ENCODE results near the gene STK26. TPM values are rescaled to one million over a fixed set of nuclear protein-coding genes. Genes with fewer than 3 reads are reported as not detected.
"Not testable (repeated sequence)": the region's sequence is repeated elsewhere in the genome, so short reads cannot be mapped to it uniquely, and the experiment has no call there.

Gene STK26
- 64.3 TPM for polyA plus RNA-seq (2013, experiment 1 of 2)
- polyA plus RNA-seq (2013, experiment 2 of 2): 71.6 TPM

GRCh38 chrX:132022967-132023895, at the start of gene STK26:
Gene STK26, plus strand, starts transcription at chrX:132023302. Its CDS starts 316 bp downstream, at chrX:132023618.
- H3K27ac ChIP-seq (ENCODE audit: low read depth, low read length, severe bottlenecking): peak within 1 kb of the TSS; percentile 80

GRCh38 chrX:131975851-131976250, 47.3 kb upstream of the STK26 start:
- Histone ChIP-seq H3K4me3 (ENCODE audit: extremely low read depth, insufficient read depth, low read length, poor library complexity, severe bottlenecking) (no peak overlapping the region), H3K9me3 (ENCODE audit: control insufficient read depth, low read length) (no peaks in the 10 kb centered on the region), H3K4me1 (ENCODE audit: control insufficient read depth, insufficient read depth, low read length, poor library complexity, severe bottlenecking) (no peaks in the 10 kb centered on the region), H3K36me3 (ENCODE audit: control insufficient read depth, insufficient read depth, low read length) (no peaks in the 10 kb centered on the region), H3K27ac (ENCODE audit: low read depth, low read length, severe bottlenecking) (no peak overlapping the region)
- no CpG with 5 or more reads among the region's 2 CpGs for WGBS, 2 experiments (ENCODE audit: insufficient coverage in 2 of 2)

More at GRCh38 chrX:132022967-132023895, at the start of gene STK26:
- H3K36me3 ChIP-seq (ENCODE audit: control insufficient read depth, insufficient read depth, low read length): no peaks in the 10 kb centered on the region
- peaks cover 9% of the 10 kb centered on the region for H3K4me1 ChIP-seq (ENCODE audit: control insufficient read depth, insufficient read depth, low read length, poor library complexity, severe bottlenecking)
- H3K4me3 ChIP-seq (ENCODE audit: extremely low read depth, insufficient read depth, low read length, poor library complexity, severe bottlenecking): peak within 1 kb of the TSS; percentile 70
- H3K9me3 ChIP-seq (ENCODE audit: control insufficient read depth, low read length): no peaks in the 10 kb centered on the region
- 0% methylated on average over 17 to 28 of the region's 73 CpGs for WGBS, 2 experiments (ENCODE audit: insufficient coverage in 2 of 2)

GRCh38 chrX:131977619-131978018, 45.5 kb upstream of the STK26 start:
- no peaks in the 10 kb centered on the region for H3K9me3 ChIP-seq (ENCODE audit: control insufficient read depth, low read length)
- 100% methylated on average over 1 of the region's 3 CpGs; no CpG with 5 or more reads in 1 of the 2 experiments for WGBS, 2 experiments (ENCODE audit: insufficient coverage in 2 of 2)
- no peaks in the 10 kb centered on the region for H3K36me3 ChIP-seq (ENCODE audit: control insufficient read depth, insufficient read depth, low read length)
- no peak overlapping the region for H3K4me3 ChIP-seq (ENCODE audit: extremely low read depth, insufficient read depth, low read length, poor library complexity, severe bottlenecking)
- no peaks in the 10 kb centered on the region for H3K4me1 ChIP-seq (ENCODE audit: control insufficient read depth, insufficient read depth, low read length, poor library complexity, severe bottlenecking)
- H3K27ac ChIP-seq (ENCODE audit: low read depth, low read length, severe bottlenecking): peak overlapping the region; percentile 49

- Histone ChIP-seq H3K9me3 (ENCODE audit: control insufficient read depth, low read length) (no peaks in the 10 kb centered on the region), H3K27ac (ENCODE audit: low read depth, low read length, severe bottlenecking) (no peak overlapping the region), H3K4me1 (ENCODE audit: control insufficient read depth, insufficient read depth, low read length, poor library complexity, severe bottlenecking) (no peaks in the 10 kb centered on the region), H3K36me3 (ENCODE audit: control insufficient read depth, insufficient read depth, low read length) (no peaks in the 10 kb centered on the region), H3K4me3 (ENCODE audit: extremely low read depth, insufficient read depth, low read length, poor library complexity, severe bottlenecking) (no peak overlapping the region)
Observed at GRCh38 chrX:131979116-131979515, 44.0 kb upstream of the STK26 start.

- Histone ChIP-seq H3K27ac (ENCODE audit: low read depth, low read length, severe bottlenecking) (peak overlapping the region; percentile 16), H3K36me3 (ENCODE audit: control insufficient read depth, insufficient read depth, low read length) (no peaks in the 10 kb centered on the region)
- no CpG with 5 or more reads among the region's 4 CpGs for WGBS, 2 experiments (ENCODE audit: insufficient coverage in 2 of 2)
Observed at GRCh38 chrX:131985526-131986049, 37.5 kb upstream of the STK26 start.

GRCh38 chrX:131987252-131987651, 35.9 kb upstream of the STK26 start:
- Histone ChIP-seq H3K4me1 (ENCODE audit: control insufficient read depth, insufficient read depth, low read length, poor library complexity, severe bottlenecking) (peaks cover 3% of the 10 kb centered on the region), H3K4me3 (ENCODE audit: extremely low read depth, insufficient read depth, low read length, poor library complexity, severe bottlenecking) (no peak overlapping the region), H3K27ac (ENCODE audit: low read depth, low read length, severe bottlenecking) (no peak overlapping the region), H3K36me3 (ENCODE audit: control insufficient read depth, insufficient read depth, low read length) (no peaks in the 10 kb centered on the region), H3K9me3 (ENCODE audit: control insufficient read depth, low read length) (no peaks in the 10 kb centered on the region)
- 19 to 33% methylated on average over 3 of the region's 5 CpGs for WGBS, 2 experiments (ENCODE audit: insufficient coverage in 2 of 2)

More at GRCh38 chrX:131985526-131986049, 37.5 kb upstream of the STK26 start:
- Histone ChIP-seq H3K9me3 (ENCODE audit: control insufficient read depth, low read length) (no peaks in the 10 kb centered on the region), H3K4me3 (ENCODE audit: extremely low read depth, insufficient read depth, low read length, poor library complexity, severe bottlenecking) (no peak overlapping the region), H3K4me1 (ENCODE audit: control insufficient read depth, insufficient read depth, low read length, poor library complexity, severe bottlenecking) (peaks cover 3% of the 10 kb centered on the region)

- Histone ChIP-seq H3K9me3 (ENCODE audit: control insufficient read depth, low read length) (no peaks in the 10 kb centered on the region), H3K4me1 (ENCODE audit: control insufficient read depth, insufficient read depth, low read length, poor library complexity, severe bottlenecking) (peaks cover 3% of the 10 kb centered on the region), H3K27ac (ENCODE audit: low read depth, low read length, severe bottlenecking) (no peak overlapping the region), H3K36me3 (ENCODE audit: control insufficient read depth, insufficient read depth, low read length) (no peaks in the 10 kb centered on the region), H3K4me3 (ENCODE audit: extremely low read depth, insufficient read depth, low read length, poor library complexity, severe bottlenecking) (no peak overlapping the region)
Observed at GRCh38 chrX:131988236-131988635, 34.9 kb upstream of the STK26 start.

GRCh38 chrX:132001127-132001526, 22.0 kb upstream of the STK26 start:
- Histone ChIP-seq H3K36me3 (ENCODE audit: control insufficient read depth, insufficient read depth, low read length) (no peaks in the 10 kb centered on the region), H3K9me3 (ENCODE audit: control insufficient read depth, low read length) (no peaks in the 10 kb centered on the region), H3K4me3 (ENCODE audit: extremely low read depth, insufficient read depth, low read length, poor library complexity, severe bottlenecking) (no peak overlapping the region), H3K4me1 (ENCODE audit: control insufficient read depth, insufficient read depth, low read length, poor library complexity, severe bottlenecking) (no peaks in the 10 kb centered on the region), H3K27ac (ENCODE audit: low read depth, low read length, severe bottlenecking) (no peak overlapping the region)
- WGBS, 2 experiments (ENCODE audit: insufficient coverage in 2 of 2): no CpG with 5 or more reads among the region's 3 CpGs

GRCh38 chrX:132004728-132005127, 18.4 kb upstream of the STK26 start:
- no peak overlapping the region for H3K27ac ChIP-seq (ENCODE audit: low read depth, low read length, severe bottlenecking)
- WGBS, 2 experiments (ENCODE audit: insufficient coverage in 2 of 2): 86 to 93% methylated on average over 2 to 3 of the region's 4 CpGs

GRCh38 chrX:132009350-132009749, 13.8 kb upstream of the STK26 start:
- Histone ChIP-seq H3K4me3 (ENCODE audit: extremely low read depth, insufficient read depth, low read length, poor library complexity, severe bottlenecking) (no peak overlapping the region), H3K27ac (ENCODE audit: low read depth, low read length, severe bottlenecking) (no peak overlapping the region), H3K4me1 (ENCODE audit: control insufficient read depth, insufficient read depth, low read length, poor library complexity, severe bottlenecking) (no peaks in the 10 kb centered on the region), H3K9me3 (ENCODE audit: control insufficient read depth, low read length) (no peaks in the 10 kb centered on the region), H3K36me3 (ENCODE audit: control insufficient read depth, insufficient read depth, low read length) (no peaks in the 10 kb centered on the region)
- 100% methylated on average over 2 of the region's 3 CpGs; no CpG with 5 or more reads in 1 of the 2 experiments for WGBS, 2 experiments (ENCODE audit: insufficient coverage in 2 of 2)

More at GRCh38 chrX:132004728-132005127, 18.4 kb upstream of the STK26 start:
- H3K36me3 ChIP-seq (ENCODE audit: control insufficient read depth, insufficient read depth, low read length): no peaks in the 10 kb centered on the region
- H3K4me3 ChIP-seq (ENCODE audit: extremely low read depth, insufficient read depth, low read length, poor library complexity, severe bottlenecking): no peak overlapping the region
- no peaks in the 10 kb centered on the region for H3K4me1 ChIP-seq (ENCODE audit: control insufficient read depth, insufficient read depth, low read length, poor library complexity, severe bottlenecking)
- no peaks in the 10 kb centered on the region for H3K9me3 ChIP-seq (ENCODE audit: control insufficient read depth, low read length)

- H3K4me1 ChIP-seq (ENCODE audit: control insufficient read depth, insufficient read depth, low read length, poor library complexity, severe bottlenecking); H3K36me3 ChIP-seq (ENCODE audit: control insufficient read depth, insufficient read depth, low read length); H3K27ac ChIP-seq (ENCODE audit: low read depth, low read length, severe bottlenecking); H3K9me3 ChIP-seq (ENCODE audit: control insufficient read depth, low read length); H3K4me3 ChIP-seq (ENCODE audit: extremely low read depth, insufficient read depth, low read length, poor library complexity, severe bottlenecking): not testable (repeated sequence)
- no CpG with 5 or more reads among the region's 2 CpGs for WGBS, 2 experiments (ENCODE audit: insufficient coverage in 2 of 2)
Observed at GRCh38 chrX:132010213-132010612, 12.9 kb upstream of the STK26 start.
